Measurements from ENCODE around the gene TRIM13.
"Not testable (repeated sequence)": the region's sequence is repeated elsewhere in the genome, so short reads cannot be mapped to it uniquely, and the experiment has no call there.

Gene TRIM13

GRCh38 chr13:50060718-50061117 lies 63.9 kb downstream of the TRIM13 start:
- no peak for DNase-seq (ENCODE audit: low read depth in 2 of 2)

GRCh38 chr13:50062336-50062735 lies 65.5 kb downstream of the TRIM13 start:
- DNase-seq (ENCODE audit: low read depth in 2 of 2) = not testable (repeated sequence)

GRCh38 chr13:50065712-50066111 lies 68.9 kb downstream of the TRIM13 start:
- DNase-seq (ENCODE audit: low read depth in 2 of 2) = no peak

Measured in stimulated activated CD8-positive, alpha-beta memory T cell treated with anti-CD3 and anti-CD28 coated beads, Interleukin-15, amount 100 ng/mL, for 4 hours (primary cell).